ENCODE measurements around the gene UNC79.

GRCh38 chr14:93538413-93538812 is 107.7 kb downstream of the UNC79 start:
- TF ChIP-seq POLR2A (IDR thresholded peaks at IDR 0.05; ENCODE audit: low read depth, low read length), result no peak
- no peak for TF ChIP-seq POLR2AphosphoS5 (IDR thresholded peaks at IDR 0.05; ENCODE audit: low read depth, low read length)
- no peak for TF ChIP-seq TAF1 (IDR thresholded peaks at IDR 0.05; ENCODE audit: borderline replicate concordance, low read depth, low read length)
